PFSK-1 (cell line): Measurements from ENCODE around the gene CPA1.

ENCODE experiments used
- FOXP2 ChIP-seq: optimal IDR thresholded peaks from 2 replicates; pipeline ENCODE3; 2011; ENCODE audit warnings: borderline replicate concordance, control low read depth, inconsistent platforms; ENCODE audit not compliant: insufficient read depth; ENCODE audit errors: extremely low read length, extremely low read depth
- POLR2AphosphoS5 ChIP-seq: IDR thresholded peaks from 2 replicates; pipeline ENCODE4 v1.6.1; 2012; ENCODE audit warnings: low read depth, mild to moderate bottlenecking, control low read depth, low read length, moderate library complexity
- REST ChIP-seq, 2 experiments: IDR thresholded peaks; 2 replicates each; pipeline versions ENCODE4 v1.6.1 to v1.8.0; 2011 to 2012; ENCODE audit warnings: low read depth in 2 of 2, low read length in 2 of 2, control low read depth in 1 of 2, inconsistent platforms in 1 of 2, mild to moderate bottlenecking in 1 of 2, moderate library complexity in 1 of 2; ENCODE audit not compliant: insufficient read depth in 1 of 2
- SIN3A ChIP-seq: IDR thresholded peaks from 2 replicates; pipeline ENCODE4 v1.6.1; 2012; ENCODE audit warnings: mild to moderate bottlenecking, low read length, moderate library complexity, borderline replicate concordance; ENCODE audit not compliant: insufficient read depth
- TAF1 ChIP-seq: IDR thresholded peaks from 2 replicates; pipeline ENCODE4 v1.6.1; 2012; ENCODE audit warnings: low read length, control low read depth, borderline replicate concordance; ENCODE audit not compliant: insufficient read depth

Gene CPA1

GRCh38 chr7:130384841-130385599 lies 4.7 kb downstream of the CPA1 start:
- no peak for TF ChIP-seq SIN3A
- TF ChIP-seq TAF1, result no peak
- no peak for TF ChIP-seq FOXP2
- TF ChIP-seq POLR2AphosphoS5, result no peak
- TF ChIP-seq REST (IDR thresholded peaks at IDR 0.05; ENCODE audit: insufficient read depth in 1 of 2, low read depth in 2 of 2, low read length in 2 of 2), result no peak

- no peak for TF ChIP-seq FOXP2
- no peak for TF ChIP-seq REST (IDR thresholded peaks at IDR 0.05; ENCODE audit: insufficient read depth in 1 of 2, low read depth in 2 of 2, low read length in 2 of 2)
- TF ChIP-seq POLR2AphosphoS5, result no peak
- TF ChIP-seq SIN3A, result no peak
- TF ChIP-seq TAF1, result no peak
These were observed 5.3 kb downstream of the CPA1 start for GRCh38 chr7:130385600-130386066.

GRCh38 chr7:130386876-130387275 lies 6.6 kb downstream of the CPA1 start:
- TF ChIP-seq REST (IDR thresholded peaks at IDR 0.05; ENCODE audit: insufficient read depth in 1 of 2, low read depth in 2 of 2, low read length in 2 of 2) (no peak), POLR2AphosphoS5 (no peak), SIN3A (no peak), TAF1 (no peak), FOXP2 (no peak)

- TF ChIP-seq FOXP2, result no peak
- no peak for TF ChIP-seq POLR2AphosphoS5
- no peak for TF ChIP-seq SIN3A
- TF ChIP-seq TAF1, result no peak
- no peak for TF ChIP-seq REST (IDR thresholded peaks at IDR 0.05; ENCODE audit: insufficient read depth in 1 of 2, low read depth in 2 of 2, low read length in 2 of 2)
These were observed 7.0 kb downstream of the CPA1 start for GRCh38 chr7:130387306-130387627.
